ENCODE results near the gene IGF1R. TPM values are rescaled to one million over a fixed set of nuclear protein-coding genes. Genes with fewer than 3 reads are reported as not detected.

IGF1R gene
- total RNA-seq, 1 experiment from 2014 or later: 16.3 TPM

DNA sequence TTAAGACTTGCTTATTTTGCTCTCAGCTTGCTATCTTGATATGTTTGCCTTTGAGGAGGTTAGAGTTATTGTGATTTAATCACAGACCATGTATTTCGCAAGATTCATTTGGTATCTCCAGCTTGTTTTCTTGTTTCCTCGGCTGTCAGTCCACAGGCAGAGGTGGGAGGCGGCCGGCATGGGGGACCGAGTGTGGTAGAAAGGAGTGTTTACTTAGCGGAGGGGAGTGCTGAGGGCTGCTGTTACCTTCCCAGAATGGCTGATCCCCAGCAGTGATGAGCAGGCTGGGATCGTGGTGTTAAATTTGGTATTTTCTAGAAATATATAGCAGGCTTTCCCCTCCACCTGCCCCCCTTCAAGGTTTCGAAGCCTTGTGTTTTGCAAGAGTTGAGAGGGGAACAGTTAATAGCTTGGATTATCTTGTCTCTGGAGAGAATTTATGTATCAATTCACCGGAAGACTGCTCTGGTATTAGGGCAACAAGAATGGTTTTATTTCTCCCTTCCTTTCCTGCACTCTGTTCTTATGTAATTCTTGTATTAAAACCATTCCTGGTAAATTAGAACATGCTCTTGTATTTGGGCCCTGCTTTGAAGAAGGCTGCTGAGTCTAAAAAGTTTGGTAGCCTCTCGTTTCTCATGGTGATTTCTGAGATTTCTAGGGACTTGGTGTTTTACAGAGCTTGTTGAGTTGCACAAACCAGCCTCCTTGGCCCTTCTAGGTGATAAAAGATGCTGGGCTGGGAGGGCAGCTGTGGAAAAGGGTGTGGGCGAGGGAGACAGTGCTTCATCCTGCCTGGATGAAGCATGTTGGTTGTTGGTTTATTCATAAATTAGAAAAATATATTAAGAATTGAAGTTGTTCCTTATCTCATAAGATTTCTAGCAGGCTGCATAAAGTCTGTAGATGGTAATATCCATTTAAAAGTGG is 151.4 kb downstream of the IGF1R start:
- ChIA-PET CTCF (interaction anchor here (1.0 to 2.0 kb wide), 2 partner anchors 51 to 82 kb away, joined by 4 to 6 read pairs; no protein-coding TSS in a partner anchor), POLR2A (no interaction called here), RAD21 (ENCODE audit: low non-redundant PET in 1 of 2, low total read pairs in 2 of 2, uncharacterized antibody in 2 of 2, unreplicated experiment in 2 of 2) (interaction anchor here (1.1 to 1.4 kb wide), 3 partner anchors 51 to 151 kb away, joined by 3 to 5 read pairs (median 4); no protein-coding TSS in a partner anchor)
- Histone ChIP-seq H3K9me3 (ENCODE audit: control insufficient read depth in 1 of 2, insufficient read depth in 1 of 2, low read depth in 1 of 2, low read length in 2 of 2) (no peaks in the 10 kb centered on the region), H3K27ac (ENCODE audit: low read depth, low read length) (peak overlapping the region; percentile 91), H3K4me2 (ENCODE audit: low read length) (peak overlapping the region; percentile 78), H3K4me1 (ENCODE audit: control insufficient read depth in 1 of 2, insufficient read depth in 2 of 2, low read length in 2 of 2) (peaks cover 54 to 56% of the 10 kb centered on the region in 2 experiments), H3K9me2 (ENCODE audit: insufficient read depth) (no peaks in the 10 kb centered on the region), H3K9ac (ENCODE audit: low read length) (no peak overlapping the region), H3K79me2 (ENCODE audit: insufficient read depth, low read length) (no peaks in the 10 kb centered on the region), H3K4me3 (replicated peaks in 1 of 2; ENCODE audit: low read depth in 1 of 2, low read length in 2 of 2) (peak overlapping the region in 1 of 2 experiments; percentile 40; a peak in 2 of 4 replicates), H2AFZ (ENCODE audit: low read depth, low read length, poor library complexity, severe bottlenecking) (no peak overlapping the region), H4K20me1 (ENCODE audit: insufficient read depth) (no peaks in the 10 kb centered on the region), H3K27me3 (ENCODE audit: insufficient read depth, low read length) (no peaks in the 10 kb centered on the region), H3K36me3 (ENCODE audit: control insufficient read depth in 1 of 2, insufficient read depth in 2 of 2, low read length in 2 of 2) (no peaks in the 10 kb centered on the region)
- no peak for DNase-seq (ENCODE audit: low read depth, low spot score)
- peak; percentile 59 for TF ChIP-seq CEBPB (IDR thresholded peaks at IDR 0.05; ENCODE audit: low read depth)
- TF ChIP-seq, protein P1, sequence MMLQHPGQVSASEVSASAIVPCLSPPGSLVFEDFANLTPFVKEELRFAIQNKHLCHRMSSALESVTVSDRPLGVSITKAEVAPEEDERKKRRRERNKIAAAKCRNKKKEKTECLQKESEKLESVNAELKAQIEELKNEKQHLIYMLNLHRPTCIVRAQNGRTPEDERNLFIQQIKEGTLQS (IDR thresholded peaks at IDR 0.05): no peak
- intact Hi-C loops (cut with micrococcal nuclease): no loop called here
- BruUV-seq (replicated peaks): no TSS peak
- peak; percentile 24; the same call in 1 of the 2 replicates for ATAC-seq

DNA sequence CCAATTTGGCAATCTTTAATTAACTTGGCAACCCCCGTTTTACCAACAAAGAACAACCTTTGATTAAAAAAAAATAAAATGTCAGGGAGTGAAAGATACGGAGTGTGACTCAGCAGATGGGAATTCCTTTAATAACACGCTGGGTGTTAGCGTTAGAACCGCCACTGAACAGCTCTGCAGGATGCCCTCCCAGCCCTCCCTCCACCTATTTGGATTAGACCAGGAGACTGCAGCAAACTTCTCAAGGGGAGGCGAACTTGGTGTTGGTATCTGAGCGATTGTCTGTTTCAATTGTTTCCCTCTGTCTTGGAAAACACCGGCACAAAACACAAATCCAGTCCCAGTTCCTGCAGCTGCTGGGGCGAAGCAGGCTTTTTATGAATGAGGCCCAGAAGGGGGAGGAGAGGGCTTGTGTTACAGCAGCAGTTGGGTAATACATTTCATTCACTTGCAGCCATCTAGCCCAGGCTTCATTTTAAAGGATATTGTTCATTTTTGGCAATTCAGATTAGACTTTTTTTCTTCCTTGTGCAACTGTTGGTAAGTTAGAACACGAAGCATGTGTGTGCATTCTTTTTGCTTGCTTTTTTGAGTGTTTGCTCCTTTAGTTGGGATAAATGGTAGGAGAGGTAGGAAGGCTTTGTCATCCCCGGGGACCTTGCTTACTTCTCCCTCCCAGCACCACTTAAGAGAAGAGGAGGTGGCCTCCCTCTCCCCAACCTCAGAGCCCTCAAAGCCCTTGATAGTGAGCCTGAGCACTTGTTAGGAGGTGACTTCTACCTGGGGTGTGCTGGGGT is 152.3 kb downstream of the IGF1R start:
- CTCF ChIA-PET: interaction anchor here (2.0 kb wide), 1 partner anchor 81 kb away, joined by 6 read pairs; no protein-coding TSS in a partner anchor
- DNase-seq (ENCODE audit: low read depth, low spot score) (peak; percentile 59), ATAC-seq (peak; percentile 91)
- no TSS peak for BruUV-seq (replicated peaks)
- POLR2A ChIA-PET: no interaction called here
- Histone ChIP-seq H3K79me2 (ENCODE audit: insufficient read depth, low read length) (no peaks in the 10 kb centered on the region), H3K27ac (ENCODE audit: low read depth, low read length) (peak overlapping the region; percentile 91), H3K9ac (ENCODE audit: low read length) (peak overlapping the region; percentile 28), H4K20me1 (ENCODE audit: insufficient read depth) (no peaks in the 10 kb centered on the region), H2AFZ (ENCODE audit: low read depth, low read length, poor library complexity, severe bottlenecking) (no peak overlapping the region), H3K4me1 (ENCODE audit: control insufficient read depth in 1 of 2, insufficient read depth in 2 of 2, low read length in 2 of 2) (peaks cover 55 to 60% of the 10 kb centered on the region in 2 experiments), H3K36me3 (ENCODE audit: control insufficient read depth in 1 of 2, insufficient read depth in 2 of 2, low read length in 2 of 2) (no peaks in the 10 kb centered on the region), H3K9me3 (ENCODE audit: control insufficient read depth in 1 of 2, insufficient read depth in 1 of 2, low read depth in 1 of 2, low read length in 2 of 2) (no peaks in the 10 kb centered on the region), H3K4me3 (replicated peaks in 1 of 2; ENCODE audit: low read depth in 1 of 2, low read length in 2 of 2) (peak overlapping the region in 1 of 2 experiments; percentile 40; a peak in 3 of 4 replicates), H3K27me3 (ENCODE audit: insufficient read depth, low read length) (no peaks in the 10 kb centered on the region), H3K4me2 (ENCODE audit: low read length) (peak overlapping the region; percentile 78), H3K9me2 (ENCODE audit: insufficient read depth) (no peaks in the 10 kb centered on the region)
- intact Hi-C loops (cut with micrococcal nuclease): no loop called here
- RAD21 ChIA-PET (ENCODE audit: low non-redundant PET in 1 of 2, low total read pairs in 2 of 2, uncharacterized antibody in 2 of 2, unreplicated experiment in 2 of 2): interaction anchor here (1.1 to 1.4 kb wide), 3 partner anchors 50 to 152 kb away, joined by 3 to 5 read pairs (median 4); no protein-coding TSS in a partner anchor
- no peak for TF ChIP-seq ZNF274 (IDR thresholded peaks at IDR 0.05; ENCODE audit: low read depth, low read length)
- peak; percentile 74 for TF ChIP-seq FOSL1 (IDR thresholded peaks at IDR 0.05; ENCODE audit: low read depth)
- TF ChIP-seq JUND (IDR thresholded peaks at IDR 0.05): peak; percentile 81
- TF ChIP-seq CBX3 (IDR thresholded peaks at IDR 0.05; ENCODE audit: low read depth): 0 out of 2 replicates have a peak, but pooled peaks have one; percentile 20
- peak; percentile 42; the same call in 1 of the 2 replicates for TF ChIP-seq CEBPB (IDR thresholded peaks at IDR 0.05; ENCODE audit: low read depth)
- TF ChIP-seq SP1 (IDR thresholded peaks at IDR 0.05; ENCODE audit: low read depth): peak; percentile 66
- TF ChIP-seq, protein P2, sequence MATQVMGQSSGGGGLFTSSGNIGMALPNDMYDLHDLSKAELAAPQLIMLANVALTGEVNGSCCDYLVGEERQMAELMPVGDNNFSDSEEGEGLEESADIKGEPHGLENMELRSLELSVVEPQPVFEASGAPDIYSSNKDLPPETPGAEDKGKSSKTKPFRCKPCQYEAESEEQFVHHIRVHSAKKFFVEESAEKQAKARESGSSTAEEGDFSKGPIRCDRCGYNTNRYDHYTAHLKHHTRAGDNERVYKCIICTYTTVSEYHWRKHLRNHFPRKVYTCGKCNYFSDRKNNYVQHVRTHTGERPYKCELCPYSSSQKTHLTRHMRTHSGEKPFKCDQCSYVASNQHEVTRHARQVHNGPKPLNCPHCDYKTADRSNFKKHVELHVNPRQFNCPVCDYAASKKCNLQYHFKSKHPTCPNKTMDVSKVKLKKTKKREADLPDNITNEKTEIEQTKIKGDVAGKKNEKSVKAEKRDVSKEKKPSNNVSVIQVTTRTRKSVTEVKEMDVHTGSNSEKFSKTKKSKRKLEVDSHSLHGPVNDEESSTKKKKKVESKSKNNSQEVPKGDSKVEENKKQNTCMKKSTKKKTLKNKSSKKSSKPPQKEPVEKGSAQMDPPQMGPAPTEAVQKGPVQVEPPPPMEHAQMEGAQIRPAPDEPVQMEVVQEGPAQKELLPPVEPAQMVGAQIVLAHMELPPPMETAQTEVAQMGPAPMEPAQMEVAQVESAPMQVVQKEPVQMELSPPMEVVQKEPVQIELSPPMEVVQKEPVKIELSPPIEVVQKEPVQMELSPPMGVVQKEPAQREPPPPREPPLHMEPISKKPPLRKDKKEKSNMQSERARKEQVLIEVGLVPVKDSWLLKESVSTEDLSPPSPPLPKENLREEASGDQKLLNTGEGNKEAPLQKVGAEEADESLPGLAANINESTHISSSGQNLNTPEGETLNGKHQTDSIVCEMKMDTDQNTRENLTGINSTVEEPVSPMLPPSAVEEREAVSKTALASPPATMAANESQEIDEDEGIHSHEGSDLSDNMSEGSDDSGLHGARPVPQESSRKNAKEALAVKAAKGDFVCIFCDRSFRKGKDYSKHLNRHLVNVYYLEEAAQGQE (IDR thresholded peaks at IDR 0.05; ENCODE audit: low read depth): no peak
- TF ChIP-seq EZH2 (IDR thresholded peaks at IDR 0.05): no peak
- TF ChIP-seq ELF1 (IDR thresholded peaks at IDR 0.05; ENCODE audit: borderline replicate concordance, low read depth): no peak
- peak; percentile 50; the same call in 1 of the 2 replicates for TF ChIP-seq SRF (IDR thresholded peaks at IDR 0.05; ENCODE audit: low read depth)
- TF ChIP-seq, protein P3, sequence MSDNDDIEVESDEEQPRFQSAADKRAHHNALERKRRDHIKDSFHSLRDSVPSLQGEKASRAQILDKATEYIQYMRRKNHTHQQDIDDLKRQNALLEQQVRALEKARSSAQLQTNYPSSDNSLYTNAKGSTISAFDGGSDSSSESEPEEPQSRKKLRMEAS (IDR thresholded peaks at IDR 0.05): peak; percentile 21; the same call in 1 of the 2 replicates
- no peak for TF ChIP-seq EZH2phosphoT487 (IDR thresholded peaks at IDR 0.05; ENCODE audit: borderline replicate concordance)
